ENCODE measurements around the gene ZIC4.

ZIC4 gene

GRCh38 chr3:147404800-147405230 is 1.5 kb downstream of the ZIC4 start:
- DNase-seq, result no peak

GRCh38 chr3:147404000-147404799 is 2.1 kb downstream of the ZIC4 start:
- DNase-seq, result no peak

- no peak for DNase-seq
Observed at GRCh38 chr3:147403511-147403910, 2.8 kb downstream of the ZIC4 start.

GRCh38 chr3:147402159-147402558 is 4.2 kb downstream of the ZIC4 start:
- no peak for DNase-seq

- no peak for DNase-seq
Observed at GRCh38 chr3:147401421-147401820, 4.9 kb downstream of the ZIC4 start.

- no peak for DNase-seq
Observed at GRCh38 chr3:147400999-147401398, 5.3 kb downstream of the ZIC4 start.

- DNase-seq, result no peak
Observed at GRCh38 chr3:147400111-147400510, 6.2 kb downstream of the ZIC4 start.

GRCh38 chr3:147398813-147399534 is 7.4 kb downstream of the ZIC4 start:
- no peak for DNase-seq

- no peak for DNase-seq
Observed at GRCh38 chr3:147397875-147398812, 8.2 kb downstream of the ZIC4 start.

- DNase-seq, result no peak
Observed at GRCh38 chr3:147397155-147397874, 9.0 kb downstream of the ZIC4 start.

GRCh38 chr3:147396712-147397046 is 9.7 kb downstream of the ZIC4 start:
- no peak for DNase-seq

GRCh38 chr3:147395899-147396711 is 10.2 kb downstream of the ZIC4 start:
- DNase-seq, result no peak

- DNase-seq, result no peak
Observed at GRCh38 chr3:147394884-147395225, 11.5 kb downstream of the ZIC4 start.

- DNase-seq, result no peak
Observed at GRCh38 chr3:147393943-147394883, 12.1 kb downstream of the ZIC4 start.

GRCh38 chr3:147393261-147393942 is 12.9 kb downstream of the ZIC4 start:
- DNase-seq, result no peak

- DNase-seq, result no peak
Observed at GRCh38 chr3:147392625-147392946, 13.8 kb downstream of the ZIC4 start.

- no peak for DNase-seq
Observed at GRCh38 chr3:147391781-147392624, 14.3 kb downstream of the ZIC4 start.

- no peak for DNase-seq
Observed at GRCh38 chr3:147390589-147391569, 15.5 kb downstream of the ZIC4 start.
